GM18951 (cell line): ENCODE results near the gene BSX.

Experiments used
- POLR2A ChIP-seq: IDR thresholded peaks from 4 replicates; pipeline ENCODE4 v1.6.1; 2011; ENCODE audit warnings: mild to moderate bottlenecking; ENCODE audit not compliant: insufficient read length, insufficient read depth; ENCODE audit errors: extremely low read depth
- in situ Hi-C: fragments of 300-500 bp; cut with MboI; formaldehyde crosslinking; loops from one replicate; pipeline ENCODE4 v1.12.0; 2022; ENCODE audit warnings: low sequenced_read_pairs, mixed read lengths, inconsistent platforms; ENCODE audit not compliant: unreplicated experiment

The BSX gene

DNA sequence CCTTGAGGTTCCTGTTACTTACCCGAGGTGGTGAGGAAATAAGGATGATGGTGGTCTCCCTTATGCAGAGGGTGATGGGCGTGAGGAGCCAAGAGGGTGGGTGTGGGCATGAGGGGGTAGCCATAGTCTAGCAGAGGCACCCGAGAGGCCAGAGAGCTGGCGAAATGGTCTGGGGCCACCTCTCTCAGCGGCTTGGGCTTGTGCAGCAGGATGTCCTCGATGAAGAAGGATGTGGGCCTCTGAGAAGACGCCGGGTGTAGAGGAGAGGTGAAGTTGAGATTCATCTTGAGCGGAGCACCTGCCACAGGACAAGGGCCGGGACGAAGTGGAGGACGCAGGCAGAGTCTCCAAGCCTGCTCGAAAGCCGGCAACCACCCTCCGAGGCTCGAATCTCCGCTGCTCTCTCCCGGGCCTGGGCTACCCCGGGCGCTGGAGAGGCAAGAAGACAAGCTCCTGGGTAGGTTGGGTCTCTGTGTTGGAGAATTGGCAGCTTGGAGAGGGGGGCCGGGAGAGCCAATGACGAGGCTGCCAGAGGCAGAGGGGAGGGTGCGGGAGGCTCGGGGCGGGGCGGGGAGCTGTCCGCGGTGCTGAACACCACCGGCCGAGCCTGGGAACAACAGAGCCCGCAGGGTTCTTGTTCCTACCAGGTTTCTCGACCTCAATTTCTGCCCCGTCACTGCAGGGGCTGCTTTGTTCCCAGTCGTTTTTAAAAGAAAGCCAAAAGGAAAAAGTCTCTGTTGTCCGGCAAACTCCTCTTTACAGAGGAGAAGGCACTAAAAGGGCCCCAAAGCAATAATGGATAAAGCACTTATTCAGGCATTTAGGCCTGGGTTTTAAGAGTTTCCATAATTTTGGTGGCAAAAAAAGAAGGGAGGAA, at the start of gene BSX:
TSS of gene BSX (minus strand) at position 447 of the 877 bp plus-strand sequence. CDS start at position 284, 163 bp downstream.
- no peak for TF ChIP-seq POLR2A
- in situ Hi-C loops, result no loop called here

DNA sequence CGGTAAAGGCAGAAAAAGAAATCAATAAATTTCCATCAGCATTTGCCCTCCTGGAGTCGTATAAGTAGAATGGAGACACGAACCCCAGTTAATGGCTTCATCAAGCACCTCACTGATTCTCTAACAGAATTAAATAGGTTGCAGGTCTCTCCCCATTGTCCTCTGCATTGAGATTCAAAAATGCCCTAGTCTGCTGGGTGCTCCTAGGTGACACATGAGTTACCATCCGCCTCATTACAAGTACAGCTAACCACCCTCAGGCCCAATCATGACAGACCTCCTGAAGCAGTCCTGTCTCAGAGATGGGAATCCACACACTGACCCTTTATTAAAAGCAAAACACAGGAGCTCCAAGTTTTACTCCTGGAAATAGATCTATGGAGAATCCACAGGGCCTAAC, 48.9 kb upstream of the BSX start:
- no peak for TF ChIP-seq POLR2A
- in situ Hi-C loops, result no loop called here

DNA sequence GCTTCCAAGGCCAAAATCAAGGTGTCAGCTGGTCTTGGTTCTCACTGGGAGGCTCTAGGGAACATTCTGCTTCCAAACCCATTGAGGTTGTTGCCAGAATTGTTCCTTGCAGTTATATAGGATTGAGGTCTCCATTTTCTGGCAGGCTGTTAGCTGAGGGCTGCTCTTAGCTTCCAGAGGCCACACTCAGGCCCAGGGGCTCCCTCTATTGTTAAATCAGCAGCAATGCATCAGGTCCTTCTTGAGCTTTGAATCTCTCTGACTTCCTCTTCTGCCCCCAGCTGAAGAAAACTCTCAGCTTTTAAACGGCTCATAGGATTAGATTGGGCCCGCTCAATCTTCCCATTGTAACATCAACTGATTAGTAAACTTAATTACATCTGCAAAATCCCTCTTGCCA, 39.3 kb upstream of the BSX start:
- no peak for TF ChIP-seq POLR2A
- in situ Hi-C loops, result no loop called here

DNA sequence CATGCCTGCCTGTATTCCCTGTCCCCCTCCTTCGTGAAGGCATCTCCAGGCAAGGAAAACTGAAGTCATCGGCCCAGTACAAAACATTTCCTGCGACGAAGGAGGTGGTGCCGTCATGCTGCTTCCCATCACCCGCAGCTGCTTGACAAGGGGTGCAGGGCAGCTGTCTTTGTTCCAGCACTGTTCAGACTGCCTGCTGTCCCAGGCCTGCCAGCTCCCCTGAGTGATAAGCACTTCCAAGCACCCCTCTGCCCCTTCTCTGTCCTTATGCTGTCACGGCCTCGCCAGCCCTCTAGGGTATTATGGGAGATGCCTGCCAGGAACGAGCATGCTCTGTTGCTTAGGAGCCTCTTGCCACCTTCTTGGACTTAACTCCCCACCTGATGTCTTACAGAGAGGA, 37.1 kb upstream of the BSX start:
- no peak for TF ChIP-seq POLR2A
- in situ Hi-C loops, result no loop called here

DNA sequence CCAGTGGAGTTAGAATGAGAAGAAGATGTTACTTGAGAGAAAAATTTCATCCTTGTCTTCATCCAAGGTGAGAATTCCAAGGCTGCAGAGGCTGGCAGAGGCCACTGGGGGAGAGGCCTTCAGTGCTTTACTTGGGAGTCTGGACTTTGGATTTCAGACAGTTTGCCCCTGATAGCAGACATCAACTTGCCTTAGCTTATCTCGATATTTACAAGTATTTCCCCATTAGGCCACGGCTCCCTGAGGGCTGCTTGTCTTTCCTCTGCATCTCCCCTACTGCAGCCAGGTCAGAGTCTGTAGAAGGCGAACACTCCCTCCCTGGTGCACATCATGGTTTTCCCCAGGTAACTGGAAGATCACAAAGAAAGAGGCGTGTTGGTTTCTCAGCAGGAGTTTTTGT, 29.9 kb upstream of the BSX start:
- in situ Hi-C loops, result no loop called here

DNA sequence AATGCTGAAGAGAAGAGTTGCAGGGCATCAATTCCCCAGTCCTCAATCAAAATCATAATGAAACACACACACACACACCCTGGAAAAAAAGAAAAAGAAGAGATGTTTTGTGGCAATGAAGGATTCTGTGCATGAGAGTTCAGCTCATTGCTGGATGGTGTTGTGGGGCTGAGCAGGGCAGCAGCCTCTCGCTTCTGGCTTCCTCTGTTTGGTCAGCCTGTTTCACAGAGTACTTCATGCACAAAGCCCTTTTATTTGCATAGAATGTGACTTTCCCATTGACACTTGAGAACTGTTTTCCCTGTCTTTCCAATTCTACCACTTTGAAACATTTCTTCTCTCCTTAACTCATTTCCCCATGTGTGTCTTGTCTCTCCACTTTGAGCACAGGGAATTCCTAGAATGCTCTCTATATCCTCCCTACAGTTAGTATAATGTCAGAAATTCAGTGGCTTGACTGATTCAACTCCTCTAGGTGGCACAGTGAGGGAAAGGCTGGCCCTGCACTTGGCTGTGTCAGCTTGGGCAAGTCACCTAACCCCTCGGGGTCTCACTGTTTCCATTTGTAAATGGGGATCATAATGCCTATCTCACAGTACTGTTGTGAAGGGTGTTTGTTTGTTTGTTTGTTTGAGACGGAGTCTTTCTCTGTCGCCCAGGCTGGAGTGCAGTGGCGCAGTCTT, 25.4 kb upstream of the BSX start:
- TF ChIP-seq POLR2A, result no peak
- in situ Hi-C loops, result no loop called here

More for the DNA sequence above, 29.9 kb upstream of the BSX start:
- no peak for TF ChIP-seq POLR2A

DNA sequence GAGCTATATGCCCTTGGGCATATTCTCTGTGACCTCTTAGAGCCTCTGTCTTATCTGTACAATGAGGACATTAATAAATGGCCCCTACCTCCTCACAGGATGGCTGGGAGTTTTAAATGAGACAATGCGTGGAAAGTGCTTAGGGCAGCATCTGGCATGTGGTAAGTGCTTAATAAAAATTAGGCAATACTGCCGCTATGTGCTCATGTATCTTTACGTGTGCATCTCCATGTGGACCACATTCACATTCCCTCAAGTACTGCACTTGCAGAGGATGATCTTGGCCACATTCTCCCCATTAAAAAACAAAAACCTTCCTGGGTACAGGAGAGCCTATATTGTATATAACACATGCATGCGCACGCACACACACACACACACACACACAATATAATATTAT, 19.1 kb upstream of the BSX start:
- no peak for TF ChIP-seq POLR2A
- in situ Hi-C loops, result no loop called here

DNA sequence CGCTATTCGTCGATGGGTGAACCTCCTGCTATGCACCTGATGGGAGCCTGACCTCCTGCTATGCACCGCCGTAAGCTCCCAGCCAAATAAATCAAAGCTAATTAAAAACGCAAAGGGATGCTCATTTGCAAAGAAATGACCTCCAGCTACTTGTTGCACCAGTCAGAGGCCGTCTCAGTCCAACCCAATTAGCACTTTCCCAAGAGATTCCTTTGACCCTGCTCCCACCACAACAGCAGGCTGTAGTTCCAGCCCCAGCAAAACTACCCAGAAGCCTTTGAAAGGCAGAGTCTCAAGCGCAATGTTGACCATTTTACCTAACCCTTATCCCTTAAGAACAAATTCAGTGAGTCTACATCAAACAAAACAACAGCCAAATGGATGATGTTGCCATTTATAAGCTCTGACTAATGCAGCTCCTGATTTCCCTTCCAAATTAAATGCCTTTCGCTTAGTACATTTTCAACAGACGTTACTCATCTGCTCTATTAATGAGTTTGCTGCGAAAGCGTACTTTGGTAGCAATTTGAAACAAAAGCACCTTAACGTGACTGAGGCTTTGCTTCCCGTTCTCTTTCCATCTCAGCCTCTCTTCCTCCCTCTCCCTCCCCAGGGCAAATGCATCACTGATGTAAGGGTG, 17.2 kb upstream of the BSX start:
- TF ChIP-seq POLR2A, result no peak
- in situ Hi-C loops, result no loop called here

DNA sequence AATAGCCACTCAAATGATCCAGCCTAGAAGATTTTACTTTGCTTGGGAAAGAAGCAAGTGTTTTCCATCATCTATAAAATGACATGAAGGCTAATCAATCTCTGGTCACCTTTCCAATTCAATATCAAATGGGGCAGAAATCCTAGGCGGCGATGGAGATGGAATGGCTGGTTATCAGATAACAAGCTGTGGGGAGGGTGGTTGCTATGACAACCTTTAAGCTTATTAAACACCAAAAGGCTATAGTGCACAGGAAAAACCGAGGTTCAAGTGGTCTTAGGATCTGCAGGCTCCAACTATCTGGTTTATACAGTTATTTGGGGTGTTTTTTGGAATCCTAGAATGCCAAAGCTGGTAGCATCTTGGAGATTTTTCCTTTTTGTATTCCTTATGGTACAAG, 13.9 kb upstream of the BSX start:
- in situ Hi-C loops, result no loop called here
- TF ChIP-seq POLR2A, result no peak

DNA sequence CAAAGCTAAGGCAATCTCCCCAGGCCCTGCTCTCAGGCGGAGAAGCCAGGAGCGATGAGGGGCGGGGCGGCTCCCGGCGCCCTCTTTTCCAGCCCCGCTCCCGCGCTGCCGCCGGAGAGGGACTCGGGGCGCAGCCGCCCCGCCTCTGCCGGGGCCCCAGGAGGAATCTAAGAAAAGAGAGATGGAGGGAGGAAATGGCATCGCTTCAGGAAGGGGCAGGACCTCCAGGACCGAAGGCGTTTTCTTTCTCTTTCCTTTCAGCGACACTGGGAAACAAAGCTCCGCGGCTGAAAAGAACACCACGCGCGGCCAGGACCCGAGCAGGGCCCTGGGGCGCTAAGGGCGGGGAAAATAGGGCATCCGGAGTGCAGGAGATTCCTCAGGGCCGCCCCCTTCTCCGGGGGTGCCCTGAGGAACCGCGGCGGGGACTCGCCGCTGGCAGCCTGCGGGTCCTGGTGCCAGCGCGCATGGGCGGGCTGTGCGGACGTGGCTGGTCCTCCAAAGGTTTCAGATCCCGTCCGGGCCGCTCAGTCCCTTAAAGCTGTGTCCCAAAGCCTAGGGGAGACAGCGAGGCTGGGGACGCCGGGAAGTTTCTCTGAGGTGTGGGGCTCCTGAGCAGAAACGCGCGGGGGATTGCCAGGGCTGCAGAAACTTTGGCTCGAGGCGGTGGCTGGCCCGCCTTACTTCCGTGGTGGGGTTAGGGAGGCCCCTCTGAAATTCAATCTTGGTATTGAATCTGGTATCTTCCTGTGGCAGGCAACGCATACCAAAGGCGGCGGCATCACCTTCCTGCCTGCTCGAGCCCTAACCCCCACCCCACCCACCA, 2.8 kb upstream of the BSX start:
- in situ Hi-C loops, result no loop called here
- TF ChIP-seq POLR2A, result no peak

DNA sequence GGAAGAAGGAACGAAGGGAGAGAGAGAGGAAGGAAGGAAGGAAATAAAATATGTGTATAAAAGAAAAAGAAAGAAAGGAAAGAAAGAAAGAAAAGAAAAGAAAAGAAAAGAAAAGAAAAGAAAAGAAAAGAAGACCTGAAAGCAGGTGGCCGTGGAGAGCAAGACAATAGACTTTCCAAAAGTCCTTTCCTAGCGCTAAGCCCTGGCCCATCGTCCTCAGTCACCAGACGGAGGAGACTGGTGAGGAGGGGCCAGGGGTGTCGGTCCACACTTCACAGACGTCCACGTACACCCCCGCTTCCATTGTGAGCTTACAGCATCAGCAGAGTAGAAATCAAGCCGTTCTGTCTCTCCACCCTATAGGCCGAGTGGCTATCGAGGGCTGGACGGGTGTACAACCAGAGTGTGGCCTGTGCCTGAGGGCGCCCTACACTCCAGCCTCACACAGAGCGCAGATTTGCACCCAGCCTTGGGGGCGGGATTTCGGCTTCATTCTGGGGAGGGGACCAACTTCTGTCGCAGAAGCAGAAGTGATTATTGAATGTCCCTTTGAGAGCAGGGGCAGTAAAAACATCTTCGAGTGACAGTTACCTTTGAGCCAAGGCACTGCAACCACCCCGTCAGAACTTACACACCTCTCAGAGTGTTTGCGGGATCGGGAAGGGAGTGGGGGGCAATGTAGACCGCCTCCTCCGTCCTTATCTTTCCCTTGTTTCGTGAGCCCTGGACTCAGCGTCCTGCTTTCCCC, 2.0 kb upstream of the BSX start:
- TF ChIP-seq POLR2A, result no peak
- in situ Hi-C loops, result no loop called here
